Liver (tissue), 3 donors: ENCODE results near the gene CRACDL.

Source experiments
- FOXA1 ChIP-seq: IDR thresholded peaks from 2 replicates; pipeline ENCODE4 v1.6.1; 2016; ENCODE audit warnings: antibody characterized with exemption
- JUND ChIP-seq, 2 donors: IDR thresholded peaks; 2 replicates each; pipeline ENCODE4 v1.6.1; 2016; ENCODE audit warnings: antibody characterized with exemption in 2 of 2
- MAX ChIP-seq: IDR thresholded peaks from 2 replicates; pipeline ENCODE4 v1.6.1; 2016; ENCODE audit warnings: antibody characterized with exemption
- RAD21 ChIP-seq, 2 donors: IDR thresholded peaks; 2 replicates each; pipeline ENCODE4 v1.6.1; 2016; ENCODE audit warnings: antibody characterized with exemption in 2 of 2, mild to moderate bottlenecking in 2 of 2
- TAF1 ChIP-seq: conservative IDR thresholded peaks from 2 replicates; pipeline ENCODE4 v1.6.1; 2016; ENCODE audit warnings: antibody characterized with exemption, mild to moderate bottlenecking
- TF ChIP-seq, protein P1 (sequence below): fragments of 150-350 bp; IDR thresholded peaks from 2 replicates; pipeline ENCODE4 v1.5.1; 2017; ENCODE audit warnings: improper control_type of control experiment, low read depth, low read length; ENCODE audit not compliant: missing input control
- donor health status: healthy.
- donor health status: healthy.

DNA sequence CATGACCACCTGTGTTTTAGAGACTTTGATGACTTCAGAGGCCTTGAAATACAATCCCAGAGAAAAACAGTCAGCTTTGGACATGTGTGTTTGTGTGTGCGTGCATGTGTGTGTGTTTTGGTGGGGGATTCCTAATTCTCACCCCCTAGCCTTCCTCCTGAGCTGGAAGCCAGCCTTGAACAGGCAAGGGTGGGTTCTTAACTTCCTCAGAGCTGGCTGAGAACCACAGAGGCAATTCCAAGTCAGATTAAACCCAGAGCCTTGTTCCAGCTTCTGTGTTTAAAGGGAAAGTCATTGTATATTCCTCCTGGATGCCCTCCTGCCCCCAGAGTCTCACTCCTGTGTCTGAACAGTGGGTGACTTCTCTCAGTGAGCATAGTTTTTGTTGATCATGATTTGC, 159.9 kb downstream of the CRACDL start:
- TF ChIP-seq, protein P1, sequence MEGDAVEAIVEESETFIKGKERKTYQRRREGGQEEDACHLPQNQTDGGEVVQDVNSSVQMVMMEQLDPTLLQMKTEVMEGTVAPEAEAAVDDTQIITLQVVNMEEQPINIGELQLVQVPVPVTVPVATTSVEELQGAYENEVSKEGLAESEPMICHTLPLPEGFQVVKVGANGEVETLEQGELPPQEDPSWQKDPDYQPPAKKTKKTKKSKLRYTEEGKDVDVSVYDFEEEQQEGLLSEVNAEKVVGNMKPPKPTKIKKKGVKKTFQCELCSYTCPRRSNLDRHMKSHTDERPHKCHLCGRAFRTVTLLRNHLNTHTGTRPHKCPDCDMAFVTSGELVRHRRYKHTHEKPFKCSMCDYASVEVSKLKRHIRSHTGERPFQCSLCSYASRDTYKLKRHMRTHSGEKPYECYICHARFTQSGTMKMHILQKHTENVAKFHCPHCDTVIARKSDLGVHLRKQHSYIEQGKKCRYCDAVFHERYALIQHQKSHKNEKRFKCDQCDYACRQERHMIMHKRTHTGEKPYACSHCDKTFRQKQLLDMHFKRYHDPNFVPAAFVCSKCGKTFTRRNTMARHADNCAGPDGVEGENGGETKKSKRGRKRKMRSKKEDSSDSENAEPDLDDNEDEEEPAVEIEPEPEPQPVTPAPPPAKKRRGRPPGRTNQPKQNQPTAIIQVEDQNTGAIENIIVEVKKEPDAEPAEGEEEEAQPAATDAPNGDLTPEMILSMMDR = no peak
- TF ChIP-seq FOXA1 (no peak), MAX (no peak), JUND (IDR thresholded peaks at IDR 0.05) (no peak), RAD21 (IDR thresholded peaks at IDR 0.05) (no peak), TAF1 (no peak)
